CD4-positive, alpha-beta T cell treated with Interleukin-4 for 1 hour (primary cell): Measurements from ENCODE around the gene JAKMIP2.
"Not testable (repeated sequence)": the region's sequence is repeated elsewhere in the genome, so short reads cannot be mapped to it uniquely, and the experiment has no call there.

Experiments
- DNase-seq, 2 donors: peaks; one replicate each; pipeline ENCODE4 v3.0.0-alpha.2; 2020 to 2022

The JAKMIP2 gene

DNA sequence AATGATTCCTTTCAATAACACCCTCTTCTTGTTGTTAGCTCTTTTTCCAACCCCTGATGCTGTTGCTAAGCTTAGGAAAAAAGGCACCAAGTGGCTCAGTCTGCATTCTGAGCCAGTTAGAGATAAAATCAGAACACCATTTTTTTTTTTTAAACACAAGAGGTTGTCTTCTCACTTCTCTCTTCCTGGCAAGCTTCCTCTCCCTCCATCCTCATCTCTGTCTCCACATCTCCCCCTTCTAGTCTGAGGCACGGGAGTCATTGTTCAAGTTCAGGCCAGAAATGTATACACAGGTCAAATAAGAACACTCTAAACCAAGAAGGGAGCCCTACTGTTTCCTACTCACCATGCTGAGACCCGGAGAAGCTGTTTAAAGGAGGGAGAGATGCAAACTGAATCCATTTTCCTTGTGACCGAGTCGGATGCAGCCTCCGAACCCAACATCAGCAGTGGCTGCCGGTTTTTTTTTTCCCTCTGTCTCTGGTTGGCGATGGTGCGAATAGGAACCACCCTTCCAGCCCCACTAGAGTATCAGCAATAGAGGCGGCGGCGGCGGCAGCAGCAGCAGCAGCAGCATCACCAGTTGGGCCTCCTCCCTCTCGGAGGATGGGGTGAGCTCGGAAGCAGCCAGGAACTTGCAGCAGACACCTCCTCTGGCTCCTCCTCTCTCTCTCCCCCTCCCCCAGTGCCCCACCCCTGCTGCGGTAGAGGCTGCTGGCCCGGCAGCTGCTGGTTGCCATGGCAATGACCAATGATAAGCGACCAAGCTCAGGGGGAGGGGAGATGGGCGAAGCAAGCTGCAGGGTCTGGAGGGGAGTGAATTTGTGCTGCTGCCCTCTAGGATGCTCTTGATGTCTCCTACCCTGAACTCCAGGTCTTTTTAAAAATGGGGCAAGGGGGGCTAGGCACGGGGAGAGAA, at the start of gene JAKMIP2:
TSS of gene JAKMIP2 (minus strand) at position 619 of the 919 bp plus-strand sequence. CDS start 110,922 bp downstream, outside the sequence.
- peak; percentile 94 to 95 for DNase-seq

DNA sequence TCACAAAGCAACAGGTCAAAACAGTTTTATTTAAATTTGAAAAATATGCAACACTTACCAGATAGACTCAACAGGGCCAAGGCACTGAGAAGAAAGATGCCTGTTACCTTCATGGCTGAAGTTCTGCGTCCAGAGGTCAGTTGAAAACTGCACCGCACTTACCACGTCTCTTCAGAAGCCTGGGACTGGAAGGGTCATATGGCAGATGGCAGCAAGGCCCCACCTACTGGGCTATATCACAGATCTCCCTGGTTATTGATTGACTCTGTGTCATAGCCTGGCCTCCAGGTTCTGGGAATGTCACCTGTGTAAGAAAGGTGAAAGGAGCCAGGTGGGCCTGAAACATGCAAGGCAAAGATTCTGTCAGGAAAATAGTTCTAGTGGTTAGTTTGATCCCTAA, 48.9 kb upstream of the JAKMIP2 start, which contains the start of gene SPINK1:
TSS of gene SPINK1 (minus strand) at position 207 of the 400 bp plus-strand sequence. CDS start at position 113, 94 bp downstream.
- DNase-seq, result no peak

GRCh38 chr5:147830035-147830434, 47.5 kb upstream of the JAKMIP2 start:
- no peak for DNase-seq

GRCh38 chr5:147827017-147827416, 44.5 kb upstream of the JAKMIP2 start:
- DNase-seq, result not testable (repeated sequence)

DNA sequence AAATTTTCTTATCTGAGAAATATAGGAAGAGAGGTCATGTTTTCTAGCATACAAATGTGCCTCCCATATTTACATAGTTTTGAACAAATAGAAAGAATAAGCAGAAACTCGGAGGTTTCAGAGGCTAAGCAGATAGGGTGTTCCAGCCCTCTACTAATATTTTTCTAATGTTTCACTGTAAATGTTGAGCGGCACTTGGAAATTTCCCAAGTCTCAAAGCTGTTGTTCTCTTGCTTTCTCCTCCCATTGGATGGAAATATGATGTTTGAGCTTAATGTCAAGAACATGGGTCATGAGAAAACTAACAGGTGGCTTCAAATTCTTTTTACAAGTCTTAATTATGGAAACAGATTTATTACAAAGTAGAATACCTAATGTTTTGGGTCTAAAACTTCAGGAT, 43.8 kb upstream of the JAKMIP2 start:
- no peak for DNase-seq

DNA sequence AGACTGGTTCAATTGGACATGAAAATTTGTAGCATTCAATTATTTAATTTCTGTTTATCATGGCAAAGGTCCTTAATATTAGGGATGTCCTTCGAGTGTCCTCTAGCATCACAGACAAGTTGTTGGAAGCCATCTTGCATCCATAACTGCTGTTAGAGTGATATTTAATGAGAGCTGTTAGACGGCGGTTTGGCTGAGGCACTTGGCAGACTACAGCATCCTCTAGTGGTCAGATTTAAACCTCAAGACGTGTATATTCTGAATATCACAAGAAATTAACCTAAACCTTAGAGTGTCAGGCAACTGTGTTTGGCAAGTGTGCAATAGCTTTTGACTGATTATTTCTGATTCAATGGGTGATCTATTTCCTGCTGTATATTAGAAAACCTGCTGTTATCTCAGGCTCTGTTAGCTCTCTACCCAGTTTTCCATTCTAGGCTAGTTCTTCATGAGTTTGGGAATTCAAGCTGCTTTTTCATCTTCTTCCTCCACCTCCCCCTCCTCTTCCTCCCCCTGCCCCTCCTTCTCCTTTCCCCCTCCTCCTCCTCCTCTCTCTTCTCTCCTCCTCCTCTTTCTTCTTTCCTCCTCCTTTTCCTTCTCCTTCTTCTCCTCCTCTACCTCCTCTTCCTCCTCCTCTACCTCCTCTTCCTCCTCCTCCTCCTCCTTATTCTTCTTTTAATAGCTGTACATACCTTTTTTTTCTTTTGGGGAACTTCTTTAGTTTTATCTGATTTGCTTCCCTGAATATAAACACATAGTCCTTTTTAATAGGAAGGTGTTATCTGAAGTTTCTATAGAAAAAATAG, 40.4 kb upstream of the JAKMIP2 start:
- DNase-seq, result peak; percentile 61 to 70

GRCh38 chr5:147822222-147822621, 39.7 kb upstream of the JAKMIP2 start:
- DNase-seq, result not testable (repeated sequence)

GRCh38 chr5:147821766-147822165, 39.2 kb upstream of the JAKMIP2 start:
- DNase-seq, result no peak

- DNase-seq, result no peak
Measured at GRCh38 chr5:147819261-147819770, 36.8 kb upstream of the JAKMIP2 start.

DNA sequence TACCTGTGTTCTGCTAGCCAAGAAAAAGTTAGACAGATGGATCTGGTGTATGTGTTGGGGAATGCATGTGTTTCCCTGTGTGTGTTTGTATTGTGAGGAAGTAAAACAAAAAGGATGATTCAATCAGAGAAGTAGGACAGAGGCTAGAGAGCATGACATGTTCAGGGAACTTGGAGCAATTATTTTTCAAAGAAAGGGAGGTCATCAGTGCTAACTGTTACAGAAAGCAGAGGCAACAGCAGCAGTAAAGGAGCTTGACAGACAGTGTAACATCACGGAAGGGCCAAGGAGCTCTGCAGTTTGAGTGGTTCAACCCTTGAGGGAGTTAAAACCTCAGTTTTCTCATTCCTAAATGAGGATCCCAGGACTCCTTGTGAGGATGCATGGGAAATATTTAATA, 35.8 kb upstream of the JAKMIP2 start:
- no peak for DNase-seq

DNA sequence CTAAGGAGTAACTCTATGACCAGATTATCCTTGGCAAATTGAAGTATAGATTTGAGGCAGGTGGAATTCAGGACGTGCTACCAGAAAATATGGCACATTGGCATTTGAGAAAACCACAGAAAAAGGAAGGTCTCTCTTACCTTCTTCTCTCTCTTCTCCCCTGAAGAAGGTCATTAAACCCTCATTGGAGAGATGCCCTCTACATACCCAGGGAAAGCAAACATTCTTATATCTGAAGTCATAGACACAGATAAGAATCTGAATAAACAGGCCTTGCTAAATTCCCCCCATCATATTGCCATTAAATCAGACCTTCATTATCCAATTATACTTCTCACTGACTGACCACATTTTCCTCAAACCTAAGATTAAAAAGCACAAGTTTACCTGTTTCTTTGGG, 31.2 kb upstream of the JAKMIP2 start:
- no peak for DNase-seq

- no peak for DNase-seq
Measured at GRCh38 chr5:147809830-147810666, 27.5 kb upstream of the JAKMIP2 start.

DNA sequence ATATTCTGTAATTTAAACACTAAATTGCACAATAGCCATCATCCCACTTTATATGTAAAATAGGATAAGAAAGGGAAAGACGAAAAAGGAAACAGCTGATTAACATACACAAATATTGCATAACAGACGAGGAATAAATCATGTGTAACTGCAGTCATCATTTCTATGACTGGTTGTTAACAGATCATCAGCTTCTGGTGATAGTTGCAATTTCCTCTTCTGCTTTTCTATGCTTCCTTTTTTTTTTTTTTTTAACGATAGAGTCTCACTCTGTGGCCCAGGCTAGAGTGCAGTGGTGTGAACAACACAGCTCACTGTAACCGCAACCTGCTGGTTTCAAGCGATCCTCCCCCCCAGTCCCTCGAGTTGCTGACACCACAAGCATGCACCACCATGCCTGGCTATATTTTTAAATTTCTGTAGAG, 22.5 kb upstream of the JAKMIP2 start:
- DNase-seq, result peak; percentile 45 to 77

DNA sequence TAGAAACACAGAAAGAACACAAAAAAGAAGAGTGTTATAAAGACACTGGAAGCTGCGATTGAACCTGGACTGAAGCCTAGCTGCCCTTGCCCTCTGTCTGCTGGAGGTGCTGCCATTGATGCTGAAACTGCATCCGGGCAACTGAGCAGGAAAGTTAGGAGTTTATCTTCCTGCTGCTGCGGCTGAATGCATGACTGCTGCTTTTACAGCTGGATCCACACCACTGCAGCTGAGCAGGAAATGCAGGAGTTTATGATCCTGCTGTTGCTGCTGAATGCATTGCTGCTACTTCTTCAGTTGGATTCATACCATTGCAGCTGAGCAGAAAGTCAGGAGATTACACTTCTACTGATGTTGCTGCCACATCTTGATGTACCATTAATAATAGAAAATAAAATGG, 21.8 kb upstream of the JAKMIP2 start:
- no peak for DNase-seq

DNA sequence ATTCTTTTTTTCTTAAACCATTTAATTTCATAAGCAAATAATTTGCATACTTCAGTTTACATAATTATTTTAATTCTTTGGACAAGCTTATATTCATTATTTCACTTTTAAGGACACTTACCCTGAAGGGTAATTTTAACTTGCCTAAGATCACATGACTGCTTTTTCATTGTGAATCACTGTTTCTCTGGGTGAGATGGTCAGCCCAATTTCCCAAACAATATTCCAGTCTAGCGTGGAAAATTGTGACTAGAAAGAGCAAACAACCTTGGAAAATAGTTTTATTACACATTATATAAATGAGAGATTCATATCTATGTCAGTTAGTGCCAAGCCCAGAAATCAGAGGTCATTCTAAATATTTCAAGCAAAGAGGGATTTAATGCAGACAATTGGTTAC, 21.4 kb upstream of the JAKMIP2 start:
- DNase-seq, result no peak

- DNase-seq, result peak in 1 of 2 donors; percentile 14
Measured at GRCh38 chr5:147803161-147803560, 20.6 kb upstream of the JAKMIP2 start.

- no peak for DNase-seq
Measured at GRCh38 chr5:147801461-147801860, 18.9 kb upstream of the JAKMIP2 start.

- no peak for DNase-seq
Measured at GRCh38 chr5:147800491-147800890, 18.0 kb upstream of the JAKMIP2 start.

GRCh38 chr5:147796556-147797308, 14.2 kb upstream of the JAKMIP2 start:
- no peak for DNase-seq

DNA sequence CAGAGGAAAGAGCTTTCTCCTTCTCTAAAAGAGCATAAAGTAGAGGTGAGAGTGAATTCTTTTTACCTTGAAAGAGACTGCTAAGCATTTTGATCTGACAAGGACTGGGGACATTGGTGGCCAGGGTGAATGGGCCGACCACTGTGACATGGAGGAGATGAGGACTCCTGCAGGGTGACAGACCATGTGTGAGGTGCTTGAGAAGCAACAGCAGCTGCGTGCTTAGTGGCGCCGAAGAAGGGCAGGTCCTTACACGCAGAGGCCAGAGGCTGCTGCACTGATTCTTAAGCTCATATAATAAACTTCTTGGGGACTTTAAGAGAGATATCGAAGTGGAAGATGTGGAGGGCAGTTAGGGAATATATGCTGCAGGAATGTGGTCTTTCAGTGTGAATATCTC, 8.7 kb upstream of the JAKMIP2 start:
- no peak for DNase-seq

GRCh38 chr5:147789820-147790219, 7.3 kb upstream of the JAKMIP2 start:
- DNase-seq, result no peak

DNA sequence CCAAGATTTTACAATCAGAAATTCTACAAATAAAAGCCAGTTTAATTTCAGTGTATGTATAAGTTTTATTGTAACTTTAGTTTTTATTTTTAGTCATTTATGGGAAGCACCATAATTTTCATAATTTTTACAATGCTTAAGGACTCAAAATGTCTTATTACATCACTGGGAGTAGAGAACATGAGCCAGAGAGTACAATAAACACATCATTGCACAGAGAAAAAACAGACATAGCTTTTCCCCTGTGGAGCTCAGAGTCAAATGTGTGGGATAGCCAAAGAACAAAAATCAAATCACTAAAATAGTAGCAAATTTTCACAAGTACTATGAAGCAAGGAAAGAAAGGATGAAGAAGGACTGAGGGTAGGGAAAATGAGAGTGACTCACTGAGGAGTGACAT, 5.5 kb upstream of the JAKMIP2 start:
- DNase-seq, result no peak
